PC-3 (cell line): ENCODE results near the gene HEMGN. TPM values are rescaled to one million over a fixed set of nuclear protein-coding genes. Genes with fewer than 3 reads are reported as not detected.

Experiments
- ATAC-seq: fragments of 200-7000 bp; cut with Tn5 transposase; 2 replicates; pipeline ENCODE4 v1.9.1; 2020; ENCODE audit warnings: mild to moderate bottlenecking, moderate library complexity
- BruUV-seq: library from RNA; stranded (reverse); fragments of 400-500 nt; replicated peaks from 2 replicates; lab custom pipeline; 2021; lab: Mats Ljungman, UMichigan
- CTCF ChIA-PET: fragments of 300-600 bp; sonication (Branson Sonifier 250); formaldehyde crosslinking; loops from one replicate; lab custom pipeline; 2022; ENCODE audit warnings: antibody characterized with exemption; lab: Charles Lee
- POLR2A ChIA-PET: fragments of 300-600 bp; sonication (Branson Sonifier 250); formaldehyde crosslinking; loops from one replicate; lab custom pipeline; 2022; ENCODE audit warnings: antibody characterized with exemption; ENCODE audit not compliant: unreplicated experiment; lab: Charles Lee
- DNase-seq: peaks from one replicate; pipeline ENCODE4 v3.0.0-alpha.2; 2015
- H2AFZ ChIP-seq: fragments of 300-600 bp; sonication (generic); 2 replicates; pipeline ENCODE4 v1.6.0; 2016; ENCODE audit warnings: antibody characterized with exemption, low read length
- H3F3A ChIP-seq: fragments of 300-600 bp; sonication (generic); one replicate; pipeline ENCODE4 v1.6.0; 2017; ENCODE audit warnings: antibody characterized with exemption, low read length, control low read depth, mild to moderate bottlenecking; ENCODE audit not compliant: unreplicated experiment
- H3K27ac ChIP-seq: fragments of 300-600 bp; sonication (generic); 2 replicates; pipeline ENCODE4 v1.5.1; 2016; ENCODE audit warnings: mild to moderate bottlenecking, low read length
- H3K27me3 ChIP-seq: fragments of 300-600 bp; sonication (generic); 2 replicates; pipeline ENCODE4 v1.6.1; 2016; ENCODE audit warnings: low read length, mixed read lengths
- H3K36me3 ChIP-seq: fragments of 300-600 bp; sonication (generic); 2 replicates; pipeline ENCODE4 v1.6.1; 2016; ENCODE audit warnings: low read depth, mixed run types, low read length, mixed read lengths
- H3K4me1 ChIP-seq: fragments of 300-600 bp; sonication (generic); 2 replicates; pipeline ENCODE4 v1.5.1; 2016; ENCODE audit warnings: low read length; ENCODE audit not compliant: insufficient read depth
- H3K4me2 ChIP-seq: fragments of 300-600 bp; sonication (generic); 2 replicates; pipeline ENCODE4 v1.6.0; 2016; ENCODE audit warnings: low read length
- H3K4me3 ChIP-seq: fragments of 300-600 bp; sonication (generic); 2 replicates; pipeline ENCODE4 v1.5.1; 2016; ENCODE audit warnings: mild to moderate bottlenecking, low read length, mixed read lengths
- H3K79me2 ChIP-seq: fragments of 300-600 bp; sonication (generic); 2 replicates; pipeline ENCODE4 v1.6.1; 2017; ENCODE audit warnings: low read length, mixed read lengths
- H3K9ac ChIP-seq: fragments of 300-600 bp; sonication (generic); 2 replicates; pipeline ENCODE4 v1.6.0; 2016; ENCODE audit warnings: mild to moderate bottlenecking, low read length
- H3K9me2 ChIP-seq: fragments of 300-600 bp; sonication (generic); replicated peaks from 2 replicates; pipeline ENCODE4 v1.6.1; 2016; ENCODE audit warnings: mixed run types, low read length, mixed read lengths
- H3K9me3 ChIP-seq: fragments of 300-600 bp; sonication (generic); 2 replicates; pipeline ENCODE4 v1.6.1; 2016; ENCODE audit warnings: low read length, mixed read lengths
- H4K20me1 ChIP-seq: fragments of 300-600 bp; sonication (generic); 2 replicates; pipeline ENCODE4 v1.6.1; 2016; ENCODE audit warnings: low read length, mixed read lengths
- CTCF ChIP-seq: fragments of 300-600 bp; sonication (generic); conservative IDR thresholded peaks from 2 replicates; pipeline ENCODE4 v1.5.1; 2017; ENCODE audit warnings: antibody characterized with exemption, low read depth, mild to moderate bottlenecking, low read length
- EZH2 ChIP-seq: fragments of 300-600 bp; sonication (generic); IDR thresholded peaks from one replicate; pipeline ENCODE4 v1.6.1; 2017; ENCODE audit warnings: antibody characterized with exemption, mild to moderate bottlenecking, low read length; ENCODE audit not compliant: unreplicated experiment
- EZH2phosphoT487 ChIP-seq: fragments of 300-600 bp; sonication (generic); IDR thresholded peaks from 2 replicates; pipeline ENCODE4 v1.6.1; 2018; ENCODE audit warnings: mild to moderate bottlenecking, antibody characterized with exemption, low read length, borderline replicate concordance
- intact Hi-C: fragments of 100-400 bp; cut with micrococcal nuclease; formaldehyde crosslinking; loops from 2 replicates; pipeline ENCODE4 v1.9.0; 2023
- total RNA-seq: library from RNA; depleted of rRNA; stranded (reverse); fragments of >200 nt; gene quantifications from 2 replicates; pipeline ENCODE4 v1.2.3, GENCODE V29; 2014

HEMGN gene
- total RNA-seq, 1 experiment from 2014 or later, result not detected

DNA sequence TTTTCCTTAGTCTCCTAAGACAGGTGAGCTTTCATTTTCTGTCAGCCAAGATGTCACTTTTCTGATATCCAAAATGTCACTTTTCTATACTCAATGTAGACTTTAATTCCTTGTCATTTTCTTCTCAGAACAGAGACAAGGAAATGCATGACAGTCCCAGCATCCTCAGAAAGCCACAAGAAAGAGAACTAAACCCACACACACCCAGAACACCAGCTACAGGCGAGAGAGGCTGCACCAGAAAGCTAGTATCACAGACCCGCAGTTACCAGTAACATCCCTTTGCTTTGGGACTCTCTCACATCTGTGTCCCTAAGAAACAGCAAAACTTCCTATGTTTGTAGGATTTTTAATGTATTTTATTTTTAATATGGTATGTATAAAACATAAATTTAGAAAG is 32.7 kb downstream of the HEMGN start:
- Histone ChIP-seq H3K9ac (no peak overlapping the region), H3K27ac (no peak overlapping the region), H3K27me3 (no peaks in the 10 kb centered on the region), H3K9me3 (no peaks in the 10 kb centered on the region), H3K36me3 (no peaks in the 10 kb centered on the region; the same call in 1 of the 2 replicates), H3K79me2 (no peaks in the 10 kb centered on the region), H3K4me1 (peaks cover 7% of the 10 kb centered on the region), H3F3A (no peaks in the 10 kb centered on the region), H3K9me2 (no peaks in the 10 kb centered on the region), H4K20me1 (no peaks in the 10 kb centered on the region), H3K4me3 (no peak overlapping the region), H3K4me2 (no peak overlapping the region), H2AFZ (no peak overlapping the region)
- ATAC-seq, result no peak
- no peak for DNase-seq
- no peak for TF ChIP-seq EZH2
- TF ChIP-seq EZH2phosphoT487, result no peak
- TF ChIP-seq CTCF, result no peak
- POLR2A ChIA-PET, result no interaction called here
- BruUV-seq, result no TSS peak
- intact Hi-C loops, result no loop called here
- CTCF ChIA-PET, result no interaction called here

- no TSS peak for BruUV-seq
Observed at GRCh38 chr9:97904725-97905124, 33.2 kb downstream of the HEMGN start.

GRCh38 chr9:97903177-97903576 is 34.8 kb downstream of the HEMGN start:
- no TSS peak for BruUV-seq
- H3K9ac ChIP-seq, result no peak overlapping the region
- no peaks in the 10 kb centered on the region for H3K9me3 ChIP-seq
- H3K9me2 ChIP-seq, result no peaks in the 10 kb centered on the region
- H2AFZ ChIP-seq, result no peak overlapping the region
- H3K27ac ChIP-seq, result no peak overlapping the region
- intact Hi-C loops, result no loop called here
- no peak overlapping the region for H3K4me2 ChIP-seq
- DNase-seq (no peak), ATAC-seq (no peak)
- no peaks in the 10 kb centered on the region for H3K79me2 ChIP-seq
- ChIA-PET POLR2A (interaction anchor here (0.5 kb wide), 1 partner anchor 32 kb away, joined by 3 read pairs; no protein-coding TSS in a partner anchor), CTCF (interaction anchor here (0.7 kb wide), 1 partner anchor 8 kb away, joined by 3 read pairs; no protein-coding TSS in a partner anchor)
- peaks cover 7% of the 10 kb centered on the region for H3K4me1 ChIP-seq
- H3K36me3 ChIP-seq, result no peaks in the 10 kb centered on the region
- TF ChIP-seq EZH2 (no peak), CTCF (no peak), EZH2phosphoT487 (no peak)
- no peaks in the 10 kb centered on the region for H3F3A ChIP-seq
- no peaks in the 10 kb centered on the region for H3K27me3 ChIP-seq
- H4K20me1 ChIP-seq, result no peaks in the 10 kb centered on the region
- H3K4me3 ChIP-seq, result no peak overlapping the region

More at GRCh38 chr9:97904725-97905124, 33.2 kb downstream of the HEMGN start:
- Histone ChIP-seq H3K36me3 (no peaks in the 10 kb centered on the region), H3K9me3 (no peaks in the 10 kb centered on the region), H3F3A (no peaks in the 10 kb centered on the region), H3K9ac (no peak overlapping the region), H3K79me2 (no peaks in the 10 kb centered on the region), H3K4me2 (no peak overlapping the region), H3K27me3 (no peaks in the 10 kb centered on the region), H2AFZ (no peak overlapping the region), H3K4me1 (peaks cover 7% of the 10 kb centered on the region), H3K4me3 (no peak overlapping the region), H3K27ac (no peak overlapping the region), H3K9me2 (no peaks in the 10 kb centered on the region), H4K20me1 (no peaks in the 10 kb centered on the region)
- ChIA-PET CTCF (no interaction called here), POLR2A (no interaction called here)
- ATAC-seq, result no peak
- intact Hi-C loops, result no loop called here
- DNase-seq, result no peak
- no peak for TF ChIP-seq EZH2phosphoT487
